ENCODE results near the gene APLF. TPM values are rescaled to one million over a fixed set of nuclear protein-coding genes. Genes with fewer than 3 reads are reported as not detected.

The APLF gene
- total RNA-seq, 1 experiment from 2014 or later = 5.5 TPM

DNA sequence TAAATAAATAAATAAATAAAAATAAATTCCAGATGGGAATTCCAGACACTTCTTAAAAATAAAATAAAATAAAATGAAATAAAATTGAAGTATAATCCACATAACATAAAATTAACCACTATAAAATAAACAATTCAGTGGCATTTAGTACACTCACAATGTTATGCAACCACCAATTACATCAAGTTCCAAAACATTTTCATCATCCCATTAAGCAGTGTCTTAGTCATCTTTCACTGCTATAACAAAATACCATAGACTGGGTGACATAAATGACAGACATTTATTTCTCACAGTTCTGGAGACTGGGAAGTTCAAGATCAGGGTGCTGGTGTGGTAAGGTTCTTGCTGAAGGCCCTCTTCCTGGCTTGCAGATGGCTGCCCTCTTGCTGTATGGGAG lies 153.4 kb downstream of the APLF start:
- intact Hi-C loops (cut with micrococcal nuclease; ENCODE audit: unreplicated experiment) = loop anchor here (5.0 kb wide), 1 partner anchor 477 kb away; no protein-coding TSS in a partner anchor

GRCh38 chr2:68623820-68624219 lies 156.4 kb downstream of the APLF start:
- intact Hi-C loops (cut with micrococcal nuclease; ENCODE audit: unreplicated experiment) = loop anchor here (5.0 kb wide), 1 partner anchor 473 kb away; no protein-coding TSS in a partner anchor
- Histone ChIP-seq H3K36me3 (ENCODE audit: insufficient read depth, low read length, poor library complexity, severe bottlenecking) (peaks cover 5% of the 10 kb centered on the region), H3K4me3 (ENCODE audit: low read depth, low read length, poor library complexity, severe bottlenecking) (no peak overlapping the region), H3K27me3 (replicated peaks; ENCODE audit: insufficient read depth, low read depth, low read length, poor library complexity) (no peaks in the 10 kb centered on the region), H3K27ac (ENCODE audit: low read depth, low read length, poor library complexity, severe bottlenecking) (peak overlapping the region; percentile 28), H3K9me3 (ENCODE audit: low read depth, low read length, poor library complexity, severe bottlenecking) (peaks cover 21% of the 10 kb centered on the region), H3K4me1 (ENCODE audit: insufficient read depth, low read length, poor library complexity, severe bottlenecking) (no peaks in the 10 kb centered on the region)
- TF ChIP-seq CTCF (conservative IDR thresholded peaks at IDR 0.05; ENCODE audit: low read depth, low read length) (no peak), EZH2 (IDR thresholded peaks at IDR 0.05; ENCODE audit: borderline replicate concordance, low read depth, low read length, poor library complexity, severe bottlenecking) (no peak)
- DNase-seq (ENCODE audit: low spot score) = no peak
- ChIA-PET POLR2A (ENCODE audit: low non-redundant PET) (no interaction called here), CTCF (no interaction called here)
- BruUV-seq (replicated peaks) = no TSS peak

More for the DNA sequence above, 153.4 kb downstream of the APLF start:
- no peaks in the 10 kb centered on the region for H3K4me1 ChIP-seq (ENCODE audit: insufficient read depth, low read length, poor library complexity, severe bottlenecking)
- no peak overlapping the region for H3K4me3 ChIP-seq (ENCODE audit: low read depth, low read length, poor library complexity, severe bottlenecking)
- BruUV-seq (replicated peaks) = no TSS peak
- DNase-seq (ENCODE audit: low spot score) = peak; percentile 47
- peaks cover 5% of the 10 kb centered on the region for H3K36me3 ChIP-seq (ENCODE audit: insufficient read depth, low read length, poor library complexity, severe bottlenecking)
- peaks cover 21% of the 10 kb centered on the region for H3K9me3 ChIP-seq (ENCODE audit: low read depth, low read length, poor library complexity, severe bottlenecking)
- H3K27me3 ChIP-seq (replicated peaks; ENCODE audit: insufficient read depth, low read depth, low read length, poor library complexity) = no peaks in the 10 kb centered on the region
- H3K27ac ChIP-seq (ENCODE audit: low read depth, low read length, poor library complexity, severe bottlenecking) = peak overlapping the region; percentile 84
- ChIA-PET POLR2A (ENCODE audit: low non-redundant PET) (no interaction called here), CTCF (no interaction called here)
- no peak for TF ChIP-seq CTCF (conservative IDR thresholded peaks at IDR 0.05; ENCODE audit: low read depth, low read length)
- TF ChIP-seq EZH2 (IDR thresholded peaks at IDR 0.05; ENCODE audit: borderline replicate concordance, low read depth, low read length, poor library complexity, severe bottlenecking) = no peak

DNA sequence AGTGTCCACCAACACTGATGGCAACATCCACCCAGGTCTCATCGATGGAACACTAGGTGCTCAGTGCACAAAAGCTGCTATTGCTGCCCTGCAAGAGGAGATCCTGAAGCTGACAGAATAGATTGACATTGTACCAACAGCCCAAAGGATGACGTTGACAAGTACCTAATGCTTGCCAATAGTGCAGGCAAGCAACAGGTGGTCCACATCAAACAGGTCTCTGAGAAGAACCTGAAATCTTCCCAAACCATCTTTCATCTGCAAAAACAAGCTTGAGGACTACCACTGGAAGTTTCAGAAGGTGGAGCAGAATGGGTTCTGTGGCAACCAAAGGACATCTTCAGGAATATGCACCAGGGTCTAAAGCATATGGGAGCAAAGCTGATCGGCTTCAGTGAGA lies 160.2 kb downstream of the APLF start:
- Histone ChIP-seq H3K36me3 (ENCODE audit: insufficient read depth, low read length, poor library complexity, severe bottlenecking) (peaks cover 5% of the 10 kb centered on the region), H3K27me3 (replicated peaks; ENCODE audit: insufficient read depth, low read depth, low read length, poor library complexity) (no peaks in the 10 kb centered on the region), H3K27ac (ENCODE audit: low read depth, low read length, poor library complexity, severe bottlenecking) (no peak overlapping the region), H3K9me3 (ENCODE audit: low read depth, low read length, poor library complexity, severe bottlenecking) (peaks cover 15% of the 10 kb centered on the region), H3K4me1 (ENCODE audit: insufficient read depth, low read length, poor library complexity, severe bottlenecking) (no peaks in the 10 kb centered on the region), H3K4me3 (ENCODE audit: low read depth, low read length, poor library complexity, severe bottlenecking) (no peak overlapping the region)
- TF ChIP-seq EZH2 (IDR thresholded peaks at IDR 0.05; ENCODE audit: borderline replicate concordance, low read depth, low read length, poor library complexity, severe bottlenecking) (no peak), CTCF (conservative IDR thresholded peaks at IDR 0.05; ENCODE audit: low read depth, low read length) (no peak)
- ChIA-PET CTCF (no interaction called here), POLR2A (ENCODE audit: low non-redundant PET) (no interaction called here)
- DNase-seq (ENCODE audit: low spot score) = no peak
- no TSS peak for BruUV-seq (replicated peaks)
- intact Hi-C loops (cut with micrococcal nuclease; ENCODE audit: unreplicated experiment) = no loop called here

Other genes starting within 250 kb of the APLF start
- gene PPP3R1, start 215.1 kb upstream of the APLF start, total RNA-seq (2021) = 83.8 and 86.0 TPM in 2 replicates
- 18.4 and 22.2 TPM in 2 replicates for gene CNRIP1, start 147.6 kb upstream of the APLF start, total RNA-seq (2021)
- gene PLEK, start 102.3 kb upstream of the APLF start, total RNA-seq (2021) = not detected in 2 replicates
- 2.0 and 2.6 TPM in 2 replicates for gene FBXO48, start 291 bp upstream of the APLF start, total RNA-seq (2021)
- gene PROKR1, start 176.0 kb downstream of the APLF start, total RNA-seq (2021) = 15.7 and 19.6 TPM in 2 replicates